ENCODE data around the gene MYO3B. TPM values are rescaled to one million over a fixed set of nuclear protein-coding genes. Genes with fewer than 3 reads are reported as not detected.

MYO3B gene
- total RNA-seq, 1 experiment from 2014 or later: 0.63 TPM

DNA sequence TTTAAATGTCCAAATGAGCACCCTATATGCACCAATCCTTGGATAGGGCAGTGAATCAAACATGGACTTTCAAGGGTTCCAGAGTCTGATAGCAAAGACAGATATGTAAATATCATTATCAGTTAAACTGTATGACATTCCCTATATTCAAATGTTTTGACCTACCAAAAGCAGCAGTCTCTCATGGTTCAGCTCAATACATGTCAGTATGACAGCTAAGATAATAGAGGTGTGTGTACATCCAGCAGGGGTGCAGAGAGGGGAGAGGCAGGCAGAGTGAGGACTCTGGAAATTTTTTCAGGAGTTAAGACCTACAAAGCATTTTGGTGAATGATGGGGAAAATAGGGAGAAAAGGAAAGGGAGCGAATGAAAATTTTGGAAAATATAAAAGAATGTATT lies 106.3 kb downstream of the MYO3B start:
- H2AK5ac ChIP-seq (ENCODE audit: insufficient read length, low read length): no peak overlapping the region
- no peak overlapping the region for H2BK5ac ChIP-seq (ENCODE audit: insufficient read length, low read length)
- H2AFZ ChIP-seq (ENCODE audit: low read length): no peak overlapping the region
- H2BK15ac ChIP-seq (ENCODE audit: low read depth, low read length): no peak overlapping the region
- no peak overlapping the region for H3T11ph ChIP-seq (ENCODE audit: low read length)
- no peak overlapping the region for H4K8ac ChIP-seq (replicated peaks; ENCODE audit: insufficient read length, low read depth, low read length)
- no peak overlapping the region for H3K18ac ChIP-seq (ENCODE audit: insufficient read length, low read depth, low read length)
- no peak for DNase-seq
- no peak overlapping the region for H2BK20ac ChIP-seq (ENCODE audit: low read depth, low read length, poor library complexity, severe bottlenecking)
- no peaks in the 10 kb centered on the region; the same call in 1 of the 2 replicates for H3K4me1 ChIP-seq (ENCODE audit: insufficient read depth, low read length)
- Mint-ChIP-seq H3K36me3 (ENCODE audit: insufficient read depth in 1 of 3, low read depth in 3 of 3) (peaks cover 0 to 3% (median 3%) of the 10 kb centered on the region in 3 experiments; a peak in 3 of 7 replicates), H3K4me1 (peaks cover 8% of the 10 kb centered on the region in 2 experiments; a peak in 3 of 4 replicates), H3K27ac (no peak overlapping the region), H3K27me3 (ENCODE audit: low read depth) (peaks cover 9% of the 10 kb centered on the region), H3K4me3 (no peak overlapping the region), H3K9me3 (peaks cover 0 to 5% of the 10 kb centered on the region in 2 experiments; a peak in 2 of 5 replicates)
- no peak overlapping the region for H2BK120ac ChIP-seq (ENCODE audit: low read depth, low read length, poor library complexity, severe bottlenecking)
- TF ChIP-seq, protein P1, sequence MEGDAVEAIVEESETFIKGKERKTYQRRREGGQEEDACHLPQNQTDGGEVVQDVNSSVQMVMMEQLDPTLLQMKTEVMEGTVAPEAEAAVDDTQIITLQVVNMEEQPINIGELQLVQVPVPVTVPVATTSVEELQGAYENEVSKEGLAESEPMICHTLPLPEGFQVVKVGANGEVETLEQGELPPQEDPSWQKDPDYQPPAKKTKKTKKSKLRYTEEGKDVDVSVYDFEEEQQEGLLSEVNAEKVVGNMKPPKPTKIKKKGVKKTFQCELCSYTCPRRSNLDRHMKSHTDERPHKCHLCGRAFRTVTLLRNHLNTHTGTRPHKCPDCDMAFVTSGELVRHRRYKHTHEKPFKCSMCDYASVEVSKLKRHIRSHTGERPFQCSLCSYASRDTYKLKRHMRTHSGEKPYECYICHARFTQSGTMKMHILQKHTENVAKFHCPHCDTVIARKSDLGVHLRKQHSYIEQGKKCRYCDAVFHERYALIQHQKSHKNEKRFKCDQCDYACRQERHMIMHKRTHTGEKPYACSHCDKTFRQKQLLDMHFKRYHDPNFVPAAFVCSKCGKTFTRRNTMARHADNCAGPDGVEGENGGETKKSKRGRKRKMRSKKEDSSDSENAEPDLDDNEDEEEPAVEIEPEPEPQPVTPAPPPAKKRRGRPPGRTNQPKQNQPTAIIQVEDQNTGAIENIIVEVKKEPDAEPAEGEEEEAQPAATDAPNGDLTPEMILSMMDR (conservative IDR thresholded peaks at IDR 0.05): no peak
- H3K23ac ChIP-seq (ENCODE audit: insufficient read length, low read depth, low read length): no peak overlapping the region
- no peak overlapping the region for H3K14ac ChIP-seq (ENCODE audit: insufficient read depth, low read length)
- no peak overlapping the region for H3K9ac ChIP-seq (ENCODE audit: extremely low read depth, insufficient read length, low read length)
- H3K23me2 ChIP-seq (ENCODE audit: insufficient read length, low read depth, low read length, poor library complexity, severe bottlenecking): no peaks in the 10 kb centered on the region
- no peaks in the 10 kb centered on the region for H4K20me1 ChIP-seq (ENCODE audit: control insufficient read depth, insufficient read depth, insufficient read length)
- H3K4ac ChIP-seq (ENCODE audit: low read depth, low read length): no peak overlapping the region
- H4K5ac ChIP-seq (ENCODE audit: insufficient read length, low read depth, low read length): no peak overlapping the region
- no peak overlapping the region for H3K56ac ChIP-seq (ENCODE audit: insufficient read length, low read depth, low read length)
- no peak overlapping the region for H3K27ac ChIP-seq (ENCODE audit: insufficient read length, low read depth, low read length)
- no peaks in the 10 kb centered on the region for H3K9me3 ChIP-seq (ENCODE audit: control insufficient read depth, low read depth, low read length)
- H3K27me3 ChIP-seq (ENCODE audit: insufficient read depth, low read length): no peaks in the 10 kb centered on the region
- 100% methylated on average over 1 of the region's 1 CpG for WGBS (ENCODE audit: extremely low coverage, insufficient read length, low lambda C conversion rate)
- H3K4me2 ChIP-seq (ENCODE audit: insufficient read depth, insufficient read length, low read length): no peak overlapping the region
- H3K79me1 ChIP-seq (ENCODE audit: insufficient read depth, low read depth, low read length, poor library complexity, severe bottlenecking): no peaks in the 10 kb centered on the region
- no peak overlapping the region for H2BK12ac ChIP-seq (ENCODE audit: insufficient read length, low read depth, low read length)
- H4K91ac ChIP-seq (ENCODE audit: insufficient read length, low read depth, low read length): no peak overlapping the region
- H3K79me2 ChIP-seq (ENCODE audit: insufficient read depth, low read length): no peaks in the 10 kb centered on the region

Data from H9 (cell line).